A673 (cell line): Measurements from ENCODE around the gene SLC25A5.

ENCODE experiments used
- EZH2 ChIP-seq: fragments of 200-600 bp; sonication (generic); IDR thresholded peaks from 2 replicates; pipeline ENCODE4 v1.6.1; 2017; ENCODE audit warnings: borderline replicate concordance, low read depth, mild to moderate bottlenecking, mixed read lengths, antibody characterized with exemption, low read length; ENCODE audit not compliant: poor library complexity, severe bottlenecking
- TF ChIP-seq, protein P1 (sequence below): fragments of 300-800, 200-600 bp; sonication (generic); conservative IDR thresholded peaks from 2 replicates; pipeline ENCODE4 v1.5.1; 2017; ENCODE audit warnings: low read depth, mild to moderate bottlenecking, antibody characterized with exemption, low read length, moderate library complexity, mixed read lengths

DNA sequence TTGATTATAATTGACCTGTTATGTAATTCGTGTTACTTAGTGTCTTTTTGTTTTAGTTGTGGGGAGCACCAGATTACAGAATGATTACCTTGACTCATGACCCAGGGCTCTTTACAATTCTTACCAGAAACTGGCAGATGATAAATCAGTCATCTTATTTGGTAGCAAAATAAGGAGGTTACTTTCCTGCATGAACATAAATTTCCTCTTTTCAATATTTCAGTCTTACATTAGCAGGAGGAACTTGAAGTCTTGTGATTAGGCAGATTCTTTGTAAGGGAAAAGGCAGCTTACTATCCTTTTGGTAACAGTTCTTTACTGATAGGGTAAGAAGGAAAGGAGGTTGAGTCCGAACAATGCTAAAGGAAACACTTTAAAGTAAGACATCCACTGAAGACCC, 26.0 kb upstream of the SLC25A5 start:
- no peak for TF ChIP-seq EZH2
- TF ChIP-seq, protein P1, sequence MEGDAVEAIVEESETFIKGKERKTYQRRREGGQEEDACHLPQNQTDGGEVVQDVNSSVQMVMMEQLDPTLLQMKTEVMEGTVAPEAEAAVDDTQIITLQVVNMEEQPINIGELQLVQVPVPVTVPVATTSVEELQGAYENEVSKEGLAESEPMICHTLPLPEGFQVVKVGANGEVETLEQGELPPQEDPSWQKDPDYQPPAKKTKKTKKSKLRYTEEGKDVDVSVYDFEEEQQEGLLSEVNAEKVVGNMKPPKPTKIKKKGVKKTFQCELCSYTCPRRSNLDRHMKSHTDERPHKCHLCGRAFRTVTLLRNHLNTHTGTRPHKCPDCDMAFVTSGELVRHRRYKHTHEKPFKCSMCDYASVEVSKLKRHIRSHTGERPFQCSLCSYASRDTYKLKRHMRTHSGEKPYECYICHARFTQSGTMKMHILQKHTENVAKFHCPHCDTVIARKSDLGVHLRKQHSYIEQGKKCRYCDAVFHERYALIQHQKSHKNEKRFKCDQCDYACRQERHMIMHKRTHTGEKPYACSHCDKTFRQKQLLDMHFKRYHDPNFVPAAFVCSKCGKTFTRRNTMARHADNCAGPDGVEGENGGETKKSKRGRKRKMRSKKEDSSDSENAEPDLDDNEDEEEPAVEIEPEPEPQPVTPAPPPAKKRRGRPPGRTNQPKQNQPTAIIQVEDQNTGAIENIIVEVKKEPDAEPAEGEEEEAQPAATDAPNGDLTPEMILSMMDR: no peak
